GM12878 (cell line): ENCODE measurements around the gene NHERF2.

Experiments used
- CHD2 ChIP-seq: IDR thresholded peaks from 2 replicates; pipeline ENCODE4 v1.6.1; 2011; ENCODE audit warnings: low read depth, low read length, improper control_type of control experiment, borderline replicate concordance
- CTCF ChIP-seq, 3 experiments: IDR thresholded peaks in 2 of 3; conservative IDR thresholded peaks in 1 of 3; 2 replicates each; pipeline ENCODE4 v1.5.1; 2011; ENCODE audit warnings: low read depth in 3 of 3, low read length in 3 of 3, mild to moderate bottlenecking in 3 of 3, control low read depth in 2 of 3, moderate library complexity in 2 of 3, inconsistent platforms in 1 of 3, mixed read lengths in 1 of 3; ENCODE audit not compliant: control insufficient read depth in 2 of 3, insufficient read depth in 1 of 3; ENCODE audit errors: extremely low read depth in 1 of 3
- EP300 ChIP-seq, 2 experiments: fragments of 150-350 bp in 1 of 2; IDR thresholded peaks; 2 replicates each; pipeline ENCODE4 v1.6.1; 2011 to 2012; ENCODE audit warnings: low read depth in 2 of 2, low read length in 2 of 2, borderline replicate concordance in 1 of 2, improper control_type of control experiment in 1 of 2, inconsistent platforms in 1 of 2; ENCODE audit not compliant: control insufficient read depth in 1 of 2
- EZH2 ChIP-seq: IDR thresholded peaks from 2 replicates; pipeline ENCODE4 v1.6.1; 2012; ENCODE audit warnings: low read depth, mild to moderate bottlenecking, control low read depth, inconsistent platforms, low read length, borderline replicate concordance; ENCODE audit not compliant: control insufficient read depth
- FOS ChIP-seq: IDR thresholded peaks from 3 replicates; pipeline ENCODE4 v1.6.1; 2011; ENCODE audit warnings: borderline replicate concordance; ENCODE audit not compliant: insufficient read length; ENCODE audit errors: extremely low read depth
- HCFC1 ChIP-seq: fragments of 150-350 bp; IDR thresholded peaks from 2 replicates; pipeline ENCODE4 v1.6.1; 2014; ENCODE audit warnings: low read length
- NFYB ChIP-seq: IDR thresholded peaks from 2 replicates; pipeline ENCODE4 v1.6.1; 2011; ENCODE audit warnings: low read depth, mild to moderate bottlenecking, low read length, improper control_type of control experiment, moderate library complexity; ENCODE audit not compliant: insufficient read depth
- NR2C2 ChIP-seq: IDR thresholded peaks from 2 replicates; pipeline ENCODE4 v1.6.1; 2011; ENCODE audit warnings: borderline replicate concordance, low read depth; ENCODE audit not compliant: control insufficient read depth, insufficient read length
- PAX8 ChIP-seq: fragments of 450-650 bp; IDR thresholded peaks from 2 replicates; pipeline ENCODE4 v1.6.1; 2017; ENCODE audit warnings: mild to moderate bottlenecking, moderate library complexity
- POLR2A ChIP-seq: IDR thresholded peaks from 2 replicates; pipeline ENCODE4 v1.6.1; 2011; ENCODE audit warnings: low read depth, mild to moderate bottlenecking, low read length
- RAD21 ChIP-seq: IDR thresholded peaks from 2 replicates; pipeline ENCODE4 v1.6.1; 2011; ENCODE audit warnings: mild to moderate bottlenecking, low read depth, low read length, moderate library complexity; ENCODE audit not compliant: insufficient read depth
- SMC3 ChIP-seq: IDR thresholded peaks from 2 replicates; pipeline ENCODE4 v1.6.1; 2011; ENCODE audit warnings: low read length, improper control_type of control experiment, borderline replicate concordance
- ZBTB11 ChIP-seq: fragments of 450-650 bp; formaldehyde crosslinking; IDR thresholded peaks from 2 replicates; pipeline ENCODE4 v1.5.0; 2022; ENCODE audit warnings: mild to moderate bottlenecking, missing genetic modification characterization
- ZBTB33 ChIP-seq: fragments of 450-650 bp; IDR thresholded peaks from 2 replicates; pipeline ENCODE4 v1.6.1; 2017; ENCODE audit warnings: mild to moderate bottlenecking

- no peak for TF ChIP-seq ZBTB33
- no peak for TF ChIP-seq NR2C2
- TF ChIP-seq RAD21, result no peak
- TF ChIP-seq EP300 (IDR thresholded peaks at IDR 0.05; ENCODE audit: borderline replicate concordance in 1 of 2, control insufficient read depth in 1 of 2, low read depth in 2 of 2, low read length in 2 of 2), result no peak
- TF ChIP-seq FOS, result no peak
- no peak for TF ChIP-seq PAX8
- no peak for TF ChIP-seq EZH2
- TF ChIP-seq HCFC1, result no peak
- TF ChIP-seq CTCF (IDR thresholded peaks at IDR 0.05 in 2 of 3, conservative IDR thresholded peaks at IDR 0.05 in 1 of 3; ENCODE audit: control insufficient read depth in 2 of 3, extremely low read depth in 1 of 3, insufficient read depth in 1 of 3, low read depth in 3 of 3, low read length in 3 of 3), result no peak
- TF ChIP-seq SMC3, result no peak
- no peak for TF ChIP-seq POLR2A
- no peak for TF ChIP-seq NFYB
- TF ChIP-seq ZBTB11, result no peak
- no peak for TF ChIP-seq CHD2
These were observed 57.4 kb downstream of the NHERF2 start for GRCh38 chr16:2083876-2084780.
